Renal pelvis (tissue), 4 donors: ENCODE data around the gene CARD11. TPM values are rescaled to one million over a fixed set of nuclear protein-coding genes. Genes with fewer than 3 reads are reported as not detected.

Source experiments
- DNase-seq: peaks from one replicate; pipeline ENCODE4 v3.0.0-alpha.2; 2013
- polyA plus RNA-seq, 3 donors: library from polyadenylated mRNA; unstranded; fragments of 120-200 nt; gene quantifications; one replicate each; pipeline ENCODE4 v1.2.1, GENCODE V29; 2013; ENCODE audit not compliant: insufficient read length in 3 of 3

Gene CARD11
- polyA plus RNA-seq, 3 donors: 1.6 to 2.2 (median 1.9) TPM

DNA sequence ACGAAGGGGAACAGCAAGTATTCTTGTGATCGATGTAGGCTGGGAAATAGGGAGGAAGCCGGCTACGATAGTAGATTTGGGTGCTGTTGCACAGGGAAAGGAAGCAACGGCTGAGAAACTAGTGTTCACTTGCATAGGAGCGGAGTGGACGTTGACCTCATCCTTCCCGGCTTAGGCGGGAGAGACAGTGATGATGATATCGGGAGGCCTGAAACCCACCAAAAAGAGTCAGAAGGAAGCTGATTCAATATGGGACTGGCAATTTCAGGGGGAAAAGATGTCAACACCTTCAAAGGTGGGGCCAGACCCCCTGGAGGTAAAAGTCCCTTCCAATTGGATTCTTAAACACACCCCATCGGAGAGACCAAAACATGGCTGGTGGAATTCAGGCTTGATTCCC is 61.3 kb downstream of the CARD11 start:
- no peak for DNase-seq

DNA sequence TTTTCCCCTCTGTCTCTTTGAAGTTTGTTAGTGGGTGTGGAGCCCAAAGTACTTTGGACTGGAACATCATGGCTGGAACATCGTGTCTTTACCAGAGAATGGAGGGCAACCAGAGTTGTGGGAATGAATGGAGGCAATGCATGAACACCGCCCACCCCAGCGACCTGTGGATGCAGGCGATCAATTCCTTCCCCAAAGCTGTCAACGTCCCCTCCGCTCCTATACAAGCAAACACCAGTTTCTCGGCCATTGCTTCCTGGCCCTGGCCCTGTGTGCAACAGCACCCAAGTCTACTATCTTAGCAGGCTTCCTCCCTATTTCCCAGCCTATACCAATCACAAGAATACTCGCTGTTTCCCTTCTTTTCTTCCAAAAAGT is 62.6 kb downstream of the CARD11 start:
- DNase-seq: no peak

DNA sequence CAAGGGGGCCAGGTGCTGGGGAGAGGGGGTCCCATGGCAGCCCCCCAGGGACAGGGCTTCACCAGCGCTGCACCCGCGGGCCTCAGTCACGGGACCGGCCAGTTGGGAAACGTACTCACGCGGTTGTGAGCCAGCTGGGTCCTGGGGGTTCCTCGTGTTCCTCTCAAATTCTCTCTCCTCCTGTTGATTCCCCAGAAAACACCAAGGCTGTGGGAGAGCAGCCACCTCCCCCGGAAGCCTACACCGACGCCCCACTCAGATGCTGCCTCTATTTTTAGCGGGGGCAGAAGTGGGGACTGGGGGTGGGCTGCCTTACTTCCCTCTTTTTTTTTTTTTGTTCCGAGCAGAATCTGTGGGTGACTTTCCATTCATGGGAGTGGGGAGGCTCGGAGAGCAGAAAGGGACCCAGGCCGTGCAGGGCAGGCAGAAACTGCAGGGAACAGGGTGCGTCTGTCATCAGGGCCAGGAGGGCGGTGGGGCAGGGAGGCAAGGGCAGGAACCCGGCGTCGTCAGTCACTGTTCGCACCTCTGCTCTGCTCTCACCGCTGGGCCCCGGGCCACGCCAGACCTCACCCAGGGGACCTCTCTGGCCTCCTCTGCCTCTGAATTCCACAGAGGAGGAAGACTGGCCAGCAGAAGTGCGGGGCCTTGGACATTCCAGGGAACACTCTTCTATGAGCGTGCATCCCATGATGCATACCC is 63.1 kb downstream of the CARD11 start:
- no peak for DNase-seq

DNA sequence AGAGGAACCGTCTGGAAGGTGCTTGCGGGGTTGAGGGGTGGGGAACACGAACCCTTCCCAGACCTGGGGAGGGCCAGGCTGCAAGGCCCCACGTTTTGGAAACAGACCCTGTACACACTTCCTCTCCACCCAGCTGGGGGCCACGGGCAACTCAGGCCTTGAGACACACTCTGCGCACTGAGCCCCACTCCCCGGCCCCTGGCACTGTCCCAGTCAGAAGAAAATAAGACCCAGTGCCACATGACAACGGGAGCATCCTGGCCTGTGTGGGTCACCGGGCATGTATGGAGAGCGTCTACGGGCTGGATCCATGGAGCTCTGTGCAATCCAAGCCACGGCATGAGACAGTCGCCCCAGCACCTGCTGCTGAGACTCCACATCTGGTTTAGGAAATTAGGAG is 63.7 kb downstream of the CARD11 start:
- no peak for DNase-seq

DNA sequence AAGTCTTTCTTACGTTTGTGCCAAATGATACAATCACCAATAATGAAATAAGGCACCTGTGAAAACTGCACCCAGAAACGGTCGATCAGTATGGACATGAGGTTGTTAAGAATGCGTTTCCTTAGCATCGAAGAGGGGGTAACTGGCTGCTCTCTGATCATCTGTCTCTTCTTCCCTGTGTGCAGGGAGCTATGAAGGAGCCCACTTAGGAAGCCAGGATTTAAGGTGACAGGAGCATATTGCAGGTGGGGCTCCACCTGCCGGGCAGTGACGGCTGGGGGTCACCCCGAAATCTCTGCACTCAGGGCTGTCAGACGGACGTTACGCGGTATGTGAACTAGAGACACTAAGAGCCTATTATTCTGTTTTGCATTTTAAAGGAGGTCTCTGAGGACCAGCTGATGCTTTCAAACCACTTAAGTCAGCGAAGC is 64.5 kb downstream of the CARD11 start:
- no peak for DNase-seq

DNA sequence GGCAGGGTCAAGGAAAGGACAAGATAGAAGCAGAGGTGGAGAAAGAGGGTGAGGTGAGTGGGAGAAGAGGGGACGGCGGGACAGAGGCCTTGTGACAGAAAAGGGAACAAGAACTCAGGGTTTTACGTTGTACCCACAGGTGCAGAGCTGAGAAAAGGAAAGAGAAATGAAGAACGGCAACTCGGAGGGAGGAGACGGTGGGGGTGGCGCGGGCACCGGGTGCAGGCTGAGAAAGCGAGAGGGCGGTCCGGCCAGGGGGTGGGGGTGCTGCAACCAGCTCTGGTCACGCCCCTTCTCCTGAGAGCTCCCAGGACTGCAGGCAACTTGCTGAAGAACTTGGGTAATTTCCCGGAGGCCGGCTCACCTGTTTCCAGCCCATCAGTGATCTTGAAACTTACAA is 65.3 kb downstream of the CARD11 start:
- DNase-seq: peak; percentile 62

DNA sequence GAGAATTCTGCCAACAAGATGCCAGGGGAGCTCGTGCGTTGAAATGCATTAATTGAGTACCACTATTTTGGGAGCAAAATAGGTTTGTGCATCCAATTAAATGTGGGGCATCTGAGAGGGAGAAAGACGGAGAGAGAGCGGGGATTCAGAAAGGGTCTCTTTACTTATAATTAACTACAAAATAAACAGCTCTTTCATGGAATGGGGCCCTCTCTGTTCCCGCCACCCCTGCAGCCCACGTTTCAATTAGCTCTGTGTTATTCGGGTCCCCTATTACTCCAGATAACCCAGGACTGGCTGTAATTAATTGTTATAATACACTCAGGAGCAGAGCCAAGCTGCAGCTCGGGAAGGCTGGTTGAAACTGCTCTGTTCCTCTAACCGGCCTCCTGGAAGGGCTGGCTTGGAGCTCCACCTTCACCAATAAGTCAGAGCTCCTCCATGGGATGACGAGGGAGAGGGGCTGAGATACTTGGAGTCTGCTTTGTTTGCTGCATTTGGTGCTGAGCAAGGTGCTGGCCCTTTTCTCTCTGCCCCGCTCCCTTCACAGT is 67.8 kb downstream of the CARD11 start:
- no peak for DNase-seq

DNA sequence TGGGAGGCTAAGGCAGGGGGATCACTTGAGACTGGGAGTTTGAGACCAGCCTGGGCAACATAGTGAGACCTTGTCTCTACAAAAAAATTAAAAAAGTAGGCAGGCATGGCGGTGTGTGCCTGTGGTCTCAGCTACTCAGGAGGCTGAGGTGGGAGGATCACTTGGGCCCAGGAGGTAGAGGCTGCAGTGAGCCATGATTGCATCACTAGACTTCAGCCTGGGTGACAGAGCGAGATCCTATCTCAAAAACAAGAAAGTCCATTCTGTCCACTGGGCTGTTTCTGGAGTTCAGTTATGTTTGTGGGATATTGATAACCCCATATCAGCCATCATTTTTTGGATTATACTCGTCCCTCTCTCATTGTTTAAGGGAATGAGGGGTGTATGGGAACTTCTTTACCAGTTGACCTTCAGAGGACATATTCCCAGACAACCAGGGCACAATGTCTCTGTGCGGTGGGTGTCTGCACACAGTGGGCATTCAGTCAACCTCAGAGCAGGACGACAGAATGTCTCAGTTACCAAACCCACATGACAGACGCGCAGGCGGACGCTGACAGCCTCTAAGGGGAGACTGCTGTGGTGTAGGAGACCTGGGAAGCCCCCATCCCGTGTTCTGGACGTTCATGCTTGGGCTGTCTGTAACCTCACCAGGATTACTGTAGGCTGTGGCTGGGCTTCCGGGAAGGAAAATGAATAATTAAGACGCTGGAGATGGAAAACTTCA is 69.4 kb downstream of the CARD11 start:
- no peak for DNase-seq

DNA sequence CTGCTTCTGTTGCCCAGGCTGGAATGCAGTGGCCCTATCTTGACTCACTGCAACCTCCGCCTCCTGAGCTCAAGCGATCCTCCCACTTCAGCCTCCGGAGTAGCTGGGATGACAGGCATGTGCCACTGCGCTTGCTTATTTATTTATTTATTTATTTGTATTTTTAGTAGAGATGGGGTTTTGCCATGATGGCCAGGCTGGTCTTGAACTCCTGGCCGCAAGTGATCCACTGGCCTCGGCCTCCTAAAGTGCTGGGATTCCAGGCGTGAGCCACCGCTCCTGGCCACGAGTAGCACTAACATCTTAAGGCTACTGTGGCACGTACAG is 70.9 kb downstream of the CARD11 start:
- DNase-seq: no peak

DNA sequence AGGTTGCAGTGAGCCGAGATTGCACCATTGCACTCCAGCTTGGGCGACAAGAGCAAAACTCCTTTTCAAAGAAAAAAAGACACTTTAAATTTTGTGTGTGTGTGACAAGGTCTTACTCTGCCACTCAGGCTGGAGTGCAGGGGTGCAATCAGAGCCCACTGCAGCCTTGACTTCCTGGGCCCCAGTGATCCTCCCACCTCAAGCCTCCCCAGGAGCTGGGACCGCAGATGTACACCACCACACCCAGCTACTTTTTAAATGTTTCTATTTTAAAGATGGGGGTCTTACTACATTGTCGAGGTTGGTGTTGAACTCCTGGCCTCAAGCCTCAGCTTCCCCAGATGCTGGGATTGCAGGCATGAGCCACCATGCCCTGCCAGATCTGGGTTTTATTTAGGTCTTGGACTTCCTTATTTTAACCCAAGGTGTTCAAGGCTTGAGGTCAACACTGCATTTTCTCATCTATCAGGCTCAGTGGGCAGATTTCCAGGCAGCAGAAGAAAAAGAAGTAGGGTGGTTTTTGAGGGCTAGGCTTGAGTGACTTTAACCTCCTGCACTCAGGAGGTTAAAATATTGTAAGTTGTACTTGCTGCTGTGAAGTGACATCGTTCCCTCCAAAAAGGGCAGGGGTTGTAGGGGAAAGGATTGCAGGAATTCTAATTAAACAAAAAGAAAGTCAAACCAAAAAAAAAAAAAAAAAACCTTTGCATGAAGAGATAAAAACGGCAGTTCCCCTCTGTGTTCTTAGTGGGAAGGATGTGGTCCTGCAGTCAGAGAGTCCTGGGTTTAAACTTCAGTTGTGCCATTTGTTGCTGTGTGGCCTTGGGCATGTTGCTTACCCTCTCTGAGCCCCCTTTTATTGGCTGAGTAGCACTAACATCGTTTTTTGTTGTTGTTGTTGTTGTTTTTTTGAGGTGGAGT is 71.5 kb downstream of the CARD11 start:
- no peak for DNase-seq

DNA sequence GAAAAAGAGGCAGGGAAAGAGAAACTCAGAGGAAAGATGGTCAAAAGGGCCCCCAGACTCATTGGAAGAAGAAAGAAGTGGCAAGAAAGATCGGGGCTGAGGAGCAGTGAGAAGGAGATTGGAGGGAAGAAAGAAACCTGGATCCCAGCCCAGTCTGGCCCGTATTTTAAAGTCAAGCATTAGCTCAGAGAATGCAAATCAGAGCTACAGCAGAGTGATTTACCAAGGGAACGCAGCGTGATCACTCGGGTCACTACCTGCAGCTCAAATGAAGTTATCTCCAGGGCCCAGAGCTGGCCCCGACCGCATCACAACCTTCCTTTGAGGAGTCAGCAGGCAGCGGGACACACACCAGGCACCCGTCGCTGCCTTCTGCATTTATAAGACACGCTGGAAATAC is 72.8 kb downstream of the CARD11 start:
- DNase-seq: no peak

DNA sequence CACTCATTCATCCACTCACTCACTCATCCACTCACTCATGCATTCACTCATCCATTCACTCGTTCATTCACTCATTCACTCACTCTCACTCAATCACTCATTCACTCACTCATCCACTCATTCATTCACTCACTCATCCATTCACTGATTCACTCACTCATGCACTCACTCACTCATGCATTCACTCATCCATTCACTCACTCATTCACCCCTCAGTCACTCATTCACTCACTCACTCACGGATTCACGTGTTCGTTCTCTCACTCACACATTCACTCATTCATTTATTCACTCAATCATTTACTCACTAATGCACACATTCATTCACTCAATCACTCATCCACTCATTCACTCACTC is 73.4 kb downstream of the CARD11 start:
- DNase-seq: no peak

DNA sequence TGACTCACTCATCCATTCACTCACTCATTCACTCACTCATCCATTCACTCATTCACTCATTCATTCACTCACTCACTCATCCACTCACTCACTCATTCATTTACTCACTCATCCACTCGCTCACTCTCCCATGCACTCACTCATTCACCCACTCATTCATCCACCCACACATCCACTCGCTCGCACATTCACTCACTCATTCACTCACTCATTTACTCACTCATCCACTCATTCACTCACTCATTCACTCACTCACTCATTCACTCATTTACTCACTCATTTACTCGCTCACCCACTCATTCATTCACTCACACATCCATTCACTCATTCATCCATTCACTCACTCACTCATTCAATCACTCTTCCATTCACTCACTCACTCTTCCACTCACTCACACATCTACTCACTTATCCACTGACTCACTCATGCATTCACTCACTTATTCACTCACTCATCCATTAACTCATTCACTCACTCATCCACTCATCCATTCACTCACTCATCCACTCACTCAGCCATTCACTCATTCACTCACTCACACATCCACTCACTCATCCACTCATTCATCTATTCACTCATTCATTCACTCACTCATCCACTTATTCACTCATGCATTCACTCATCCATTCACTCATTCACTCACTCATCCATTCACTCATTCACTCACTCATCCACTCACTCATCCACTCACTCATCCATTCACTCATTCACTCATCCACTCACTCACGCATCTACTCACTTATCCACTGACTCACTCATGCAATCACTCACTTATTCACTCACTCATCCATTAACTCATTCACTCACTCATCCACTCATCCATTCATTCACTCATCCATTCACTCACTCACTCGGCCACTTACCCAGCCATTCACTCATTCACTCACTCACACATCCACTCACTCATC is 74.0 kb downstream of the CARD11 start:
- no peak for DNase-seq

DNA sequence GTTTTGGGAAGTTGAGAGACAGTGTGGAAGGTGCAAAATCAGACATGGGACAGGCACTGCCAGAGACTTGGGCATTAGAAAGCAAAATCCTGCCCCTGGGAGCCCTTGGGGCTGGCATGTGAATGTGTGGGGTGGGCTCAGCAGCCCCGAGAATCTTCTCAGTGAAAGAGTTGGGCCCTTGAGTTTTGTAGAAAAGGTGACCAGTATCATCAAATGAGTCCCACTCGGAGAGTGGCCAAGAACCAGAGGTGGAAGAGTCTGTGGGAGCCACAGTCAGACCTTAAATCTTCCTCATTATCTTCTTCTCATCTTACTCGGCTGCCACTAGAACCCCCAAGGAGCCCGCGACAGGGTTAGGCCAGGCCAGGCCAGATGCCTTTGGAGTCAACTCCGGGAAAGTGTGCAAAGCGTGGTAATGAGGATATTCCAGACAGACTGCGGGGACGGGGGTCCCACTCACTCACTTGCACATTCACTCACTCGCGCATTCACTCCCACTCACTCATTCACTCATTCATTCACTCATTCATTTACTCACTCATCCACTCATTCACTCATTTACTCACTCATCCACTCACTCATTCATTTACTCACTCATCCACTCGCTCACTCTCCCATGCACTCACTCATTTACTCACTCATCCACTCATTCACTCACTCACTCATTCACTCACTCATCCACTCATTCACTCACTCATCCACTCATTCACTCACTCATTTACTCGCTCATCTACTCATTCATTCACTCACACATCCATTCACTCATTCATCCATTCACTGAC is 74.9 kb downstream of the CARD11 start:
- DNase-seq: no peak

DNA sequence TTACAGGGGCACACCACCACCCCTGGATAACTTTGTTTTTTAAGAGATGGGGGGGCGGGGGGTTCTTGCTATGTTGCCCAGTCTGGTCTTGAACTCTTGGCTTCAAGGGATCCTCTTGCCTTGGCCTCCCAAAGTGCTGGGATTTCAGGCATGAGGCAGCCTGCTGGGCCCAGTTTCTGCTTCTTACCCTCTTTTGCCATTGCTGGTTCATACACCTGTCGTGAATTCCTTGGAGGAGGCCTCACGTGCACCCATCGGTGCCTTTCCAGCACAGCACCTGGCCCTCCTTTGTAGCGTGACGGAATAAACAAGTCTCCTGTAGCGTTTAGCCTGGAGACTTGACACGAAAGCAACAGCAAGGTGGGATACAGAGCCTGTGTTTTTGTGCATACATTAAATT is 75.5 kb downstream of the CARD11 start:
- DNase-seq: no peak

DNA sequence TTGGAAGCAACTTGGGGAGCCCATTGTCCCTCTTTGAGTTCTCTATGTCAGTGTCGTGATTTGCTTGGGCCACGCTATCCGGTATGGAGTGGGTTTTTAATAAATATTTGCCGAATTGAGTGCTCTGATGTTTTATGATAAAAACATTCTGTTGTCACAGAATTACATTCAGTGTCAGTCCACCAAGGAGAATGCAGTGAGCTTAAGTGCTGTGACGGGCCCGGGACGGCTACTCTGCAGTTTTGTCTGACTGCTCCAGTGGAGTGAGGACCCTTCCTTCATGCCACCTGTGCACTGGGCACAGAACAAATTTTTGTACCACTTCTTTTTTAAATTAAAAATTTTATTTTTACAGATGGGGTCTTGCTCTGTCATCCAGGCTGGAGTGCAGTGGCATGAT is 76.0 kb downstream of the CARD11 start:
- no peak for DNase-seq

DNA sequence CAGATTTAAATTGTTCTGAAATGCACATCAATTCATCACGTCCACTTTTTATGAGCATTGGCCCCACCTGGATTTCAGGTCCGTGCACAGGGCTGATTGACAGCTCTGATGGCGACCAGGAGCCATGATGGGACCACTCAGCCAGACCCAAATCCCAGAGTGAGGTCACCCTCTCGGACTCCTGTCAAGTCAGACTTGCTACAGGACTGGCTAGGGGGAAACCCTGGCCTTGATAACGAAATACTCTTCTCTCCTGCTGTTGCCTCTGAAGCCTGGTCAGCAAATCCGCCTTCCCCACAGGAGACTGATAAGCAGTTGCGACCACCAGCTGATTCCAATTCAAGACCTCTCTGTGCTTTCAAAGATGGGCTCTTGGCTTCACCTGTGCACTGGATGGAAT is 76.4 kb downstream of the CARD11 start:
- DNase-seq: no peak

DNA sequence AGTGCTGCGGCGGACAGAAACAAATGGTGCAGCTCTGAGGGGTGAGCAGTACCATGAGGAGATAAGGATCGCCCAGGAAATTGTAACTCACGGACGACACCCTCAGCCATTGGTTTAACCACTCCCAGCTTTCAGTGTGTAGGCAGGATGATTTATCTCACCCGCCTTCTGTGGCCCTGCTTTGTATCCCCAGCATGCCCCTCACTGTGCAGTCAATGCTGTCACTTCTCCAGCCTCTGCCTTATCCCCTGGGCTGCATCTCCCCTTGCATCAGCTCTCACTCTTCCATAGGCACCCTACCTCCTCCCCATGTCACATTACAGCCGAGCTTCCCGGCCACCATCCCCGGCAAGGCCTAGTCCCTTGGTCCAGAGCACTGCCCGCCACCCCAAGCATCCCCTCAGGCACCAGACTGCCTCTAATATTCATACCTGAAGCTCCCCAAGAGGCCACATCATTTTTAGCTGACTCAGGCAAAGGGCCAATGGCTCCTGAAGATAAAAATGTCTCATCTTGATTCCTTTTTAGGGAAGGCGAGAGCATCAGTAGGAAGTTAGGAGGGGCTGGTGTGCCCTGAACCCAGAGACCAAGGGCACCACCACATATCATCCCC is 77.1 kb downstream of the CARD11 start:
- DNase-seq: no peak

DNA sequence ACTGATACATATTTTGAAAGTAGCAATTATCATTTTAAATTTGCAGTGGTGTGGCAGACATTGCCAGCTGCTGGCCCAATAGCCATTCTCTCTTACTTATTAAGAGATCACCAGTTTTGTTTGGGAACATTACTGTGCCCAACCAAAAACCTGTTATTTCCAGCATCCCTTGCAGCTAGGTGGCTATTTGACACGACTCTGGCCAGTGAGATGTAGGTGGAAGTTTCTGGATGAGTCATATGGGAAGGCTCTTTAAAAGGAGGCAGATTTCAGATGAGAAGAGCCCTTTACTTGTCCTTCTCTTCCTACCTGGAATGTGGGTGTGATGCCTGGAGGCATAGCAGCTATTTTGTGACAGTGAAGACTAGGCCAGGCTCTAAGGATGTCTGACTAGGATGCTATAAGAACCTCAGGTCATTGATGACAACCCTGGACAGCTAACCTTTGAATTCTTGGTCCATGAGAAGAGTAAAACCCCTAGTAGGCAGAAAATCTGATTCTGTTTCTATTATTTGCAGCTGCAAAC is 77.9 kb downstream of the CARD11 start:
- DNase-seq: no peak

DNA sequence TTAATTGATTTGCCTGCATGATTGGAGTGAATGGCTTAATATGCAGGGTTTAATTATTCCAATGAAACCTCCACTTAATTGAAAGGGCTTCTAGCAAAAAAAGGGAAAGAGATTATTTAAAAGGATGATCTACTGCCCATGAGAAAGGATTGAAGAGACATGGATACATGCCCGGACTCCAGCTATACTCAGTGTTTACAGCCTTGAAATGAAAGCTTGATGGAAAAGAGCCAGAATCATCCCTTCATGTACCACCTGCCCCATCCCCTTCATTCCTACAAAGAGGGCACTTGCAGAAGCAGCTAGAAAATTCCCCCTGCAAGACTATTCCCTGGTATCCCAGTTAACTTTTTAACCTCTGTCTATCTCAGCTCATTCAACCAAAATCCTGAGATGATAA is 78.4 kb downstream of the CARD11 start:
- no peak for DNase-seq
